ENCODE data around the gene DRD2.

Gene DRD2

GRCh38 chr11:113484223-113484622 is 9.0 kb upstream of the DRD2 start:
- DNase-seq (ENCODE audit: low spot score), result peak; percentile 53

DNA sequence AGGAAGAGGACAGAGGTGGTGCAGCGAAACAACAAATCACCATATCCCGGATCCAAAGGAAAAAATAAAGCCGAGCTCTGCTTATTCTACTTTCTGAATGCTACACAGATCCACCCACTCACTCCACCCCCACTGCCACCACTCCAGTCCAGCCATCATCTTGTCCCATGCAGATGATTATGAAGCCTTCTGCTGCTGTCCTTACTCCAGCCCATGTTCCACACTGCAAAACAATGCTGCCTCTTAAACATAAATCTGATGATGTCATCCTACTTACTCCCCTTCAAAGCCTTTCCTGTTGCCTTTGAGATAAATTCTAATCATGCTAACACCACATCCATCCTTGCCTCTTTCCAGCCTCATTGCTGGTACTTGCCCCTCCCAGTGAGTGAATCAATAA is 6.5 kb upstream of the DRD2 start:
- DNase-seq (ENCODE audit: low spot score), result no peak

DNA sequence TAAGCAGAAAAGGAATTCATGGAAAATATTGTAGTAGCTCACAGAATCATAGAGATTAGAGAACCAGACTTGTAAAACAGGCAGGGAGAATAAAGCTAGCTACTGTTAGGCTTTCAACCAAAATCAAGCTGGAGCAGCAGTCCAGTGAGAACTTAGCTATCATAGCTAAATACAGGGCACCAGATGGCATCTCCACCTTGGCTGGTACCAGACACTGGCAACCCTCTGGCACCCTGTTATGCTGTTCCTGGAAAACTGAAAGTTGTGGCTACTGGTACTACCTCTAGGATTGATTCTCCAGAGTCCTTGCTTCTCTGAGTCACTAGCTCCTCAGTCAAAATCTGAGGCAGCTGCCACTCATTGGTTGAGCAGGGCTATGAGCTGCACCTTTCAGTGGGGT is 6.0 kb upstream of the DRD2 start:
- DNase-seq (ENCODE audit: low spot score), result no peak

GRCh38 chr11:113477321-113477720 is 2.1 kb upstream of the DRD2 start:
- peak; percentile 63 for DNase-seq (ENCODE audit: low spot score)

DNA sequence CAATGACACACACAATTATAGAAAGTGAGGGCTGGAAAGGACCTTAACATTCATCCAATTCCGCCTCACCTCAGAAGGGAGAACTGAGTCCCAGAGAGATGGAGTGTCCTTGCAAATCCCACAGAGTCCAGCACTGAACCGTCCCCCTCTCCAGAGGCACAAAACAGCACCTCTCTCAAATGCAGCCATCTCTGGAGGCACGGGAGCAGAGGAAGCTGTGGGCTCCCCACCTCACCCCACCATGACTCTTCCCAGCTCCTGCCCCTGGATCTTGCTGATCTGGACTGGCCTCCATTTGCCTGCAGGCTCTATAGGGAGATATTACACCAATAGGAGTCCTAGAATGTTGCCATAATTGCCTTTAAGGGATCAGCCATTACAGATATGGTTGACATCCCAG is 1.4 kb upstream of the DRD2 start:
- DNase-seq (ENCODE audit: low spot score), result no peak

DNA sequence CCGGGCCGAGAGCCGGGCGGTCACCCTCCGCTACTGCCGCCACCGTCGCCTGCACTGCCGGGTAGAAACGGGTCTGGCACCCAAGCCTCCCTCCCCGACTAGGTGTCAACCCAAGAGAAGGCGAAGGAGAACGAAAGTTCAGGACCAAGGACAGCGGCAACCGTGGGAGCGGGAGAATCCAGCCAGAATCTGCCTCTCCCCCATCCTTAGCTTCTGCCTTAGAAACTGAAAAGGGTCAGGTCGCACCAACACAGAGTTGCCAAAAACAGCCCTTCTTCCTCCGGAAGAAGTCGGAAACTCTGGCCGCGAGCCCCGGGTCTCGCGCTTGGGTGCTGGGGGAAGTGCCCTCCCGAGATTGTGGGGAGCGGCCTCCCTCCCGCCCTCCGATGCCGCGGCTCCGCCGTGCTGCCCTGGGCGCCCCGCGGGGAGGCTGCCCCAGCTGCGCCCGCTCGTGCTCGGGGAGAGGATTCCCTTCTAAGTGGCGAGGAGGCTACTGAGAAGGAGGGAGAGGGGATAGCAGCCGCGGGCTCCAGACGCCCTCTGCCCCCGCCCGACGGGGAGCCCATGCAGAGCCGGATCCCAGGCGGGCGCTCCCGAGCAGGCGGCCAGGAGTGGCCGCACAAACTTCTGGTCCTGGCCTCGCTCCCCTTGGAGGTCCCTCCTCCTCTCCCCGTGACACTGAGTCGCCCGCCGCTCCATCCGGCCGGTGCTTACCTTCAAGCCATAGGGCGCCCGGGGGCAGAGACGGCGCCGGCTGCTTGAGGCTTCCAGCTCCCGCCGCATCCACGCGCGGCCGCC is 637 bp downstream of the DRD2 start:
- peak; percentile 73 for DNase-seq (ENCODE audit: low spot score)

- no peak for DNase-seq (ENCODE audit: low spot score)
These were observed 1.2 kb downstream of the DRD2 start for GRCh38 chr11:113473983-113474361.

DNA sequence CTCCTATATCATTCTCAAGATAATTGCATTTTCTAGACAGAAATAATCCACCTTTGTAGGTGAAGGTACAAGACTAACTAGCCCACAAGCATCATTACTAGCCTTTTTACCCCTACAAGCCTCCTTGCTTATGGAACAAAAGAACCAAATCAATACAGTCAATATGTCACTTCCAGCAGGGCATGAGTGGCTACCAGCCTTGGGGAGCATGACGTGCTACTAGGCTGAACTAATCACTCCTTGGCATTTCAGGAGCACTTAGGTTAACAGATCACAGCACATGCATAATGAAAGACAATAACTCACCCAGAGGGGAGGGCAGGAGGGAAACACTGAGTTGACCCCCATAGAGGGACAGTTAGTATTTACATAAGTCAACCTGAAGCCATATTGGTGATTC is 2.7 kb downstream of the DRD2 start:
- DNase-seq (ENCODE audit: low spot score), result no peak

- DNase-seq (ENCODE audit: low spot score), result peak; percentile 53
These were observed 5.0 kb downstream of the DRD2 start for GRCh38 chr11:113470233-113470632.

GRCh38 chr11:113468726-113469345 is 6.4 kb downstream of the DRD2 start:
- no peak for DNase-seq (ENCODE audit: low spot score)

DNA sequence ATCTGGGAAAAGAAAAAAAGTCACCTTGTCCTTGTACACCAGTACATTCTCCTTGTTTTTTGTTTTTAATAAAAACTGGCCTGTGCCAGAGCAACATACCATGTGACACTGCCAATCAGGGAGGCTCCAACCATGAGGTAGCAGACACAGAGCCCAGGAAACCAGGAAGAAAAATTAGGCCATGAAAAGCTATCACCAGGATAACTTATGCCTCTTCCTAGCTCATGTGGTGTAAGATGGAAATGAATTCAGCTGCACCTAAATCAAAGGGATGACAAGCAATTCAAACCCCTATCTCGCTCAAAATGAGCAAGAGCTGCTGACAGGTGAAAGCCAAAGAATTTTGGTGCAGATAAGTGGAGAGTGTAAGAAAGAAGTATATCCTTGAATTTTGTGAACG is 7.7 kb downstream of the DRD2 start:
- DNase-seq (ENCODE audit: low spot score), result no peak

GRCh38 chr11:113465786-113466185 is 9.4 kb downstream of the DRD2 start:
- no peak for DNase-seq (ENCODE audit: low spot score)

DNA sequence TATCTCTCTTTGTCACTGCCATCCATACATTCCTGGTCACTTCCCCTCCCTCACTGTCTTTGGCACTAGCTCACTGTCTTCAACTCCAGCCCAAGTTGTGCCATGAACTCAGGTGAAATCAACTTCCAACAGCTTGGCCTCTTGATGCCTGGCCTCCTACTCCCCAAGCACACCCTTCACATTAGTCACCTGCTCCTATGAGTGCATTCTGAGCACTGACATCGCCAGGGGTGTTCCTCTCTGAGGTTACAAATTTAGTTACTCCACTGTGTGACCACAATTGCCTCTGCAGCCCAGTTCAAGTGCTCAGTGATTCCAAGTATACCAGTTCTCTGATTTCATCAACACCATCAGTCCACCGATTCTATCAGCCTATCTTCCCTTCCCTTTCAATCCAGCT is 10.8 kb downstream of the DRD2 start:
- no peak for DNase-seq (ENCODE audit: low spot score)

- no peak for DNase-seq (ENCODE audit: low spot score)
These were observed 12.4 kb downstream of the DRD2 start for GRCh38 chr11:113462830-113463229.

- no peak for DNase-seq (ENCODE audit: low spot score)
These were observed 13.6 kb downstream of the DRD2 start for GRCh38 chr11:113461639-113462038.

DNA sequence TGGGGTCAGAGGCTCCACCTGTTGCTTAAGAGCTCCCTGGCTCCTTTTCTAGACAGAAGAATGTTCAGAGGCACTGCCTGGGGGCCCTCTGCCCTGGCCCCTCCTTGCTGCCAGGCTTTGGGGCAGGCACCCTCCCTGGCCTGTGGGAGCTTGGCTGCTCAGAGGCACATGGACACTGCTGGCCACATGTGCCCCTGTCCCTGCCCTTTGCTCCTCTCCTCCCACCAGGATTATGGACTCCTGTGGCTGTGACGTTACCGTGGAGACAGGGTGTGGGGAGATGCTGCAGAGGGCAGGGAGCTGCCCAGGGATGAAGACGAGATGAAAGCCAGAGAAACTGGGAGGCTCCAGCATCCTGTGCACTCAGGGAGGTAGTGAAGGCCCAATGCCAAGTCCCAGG is 14.7 kb downstream of the DRD2 start:
- no peak for DNase-seq (ENCODE audit: low spot score)

- DNase-seq (ENCODE audit: low spot score), result no peak
These were observed 17.0 kb downstream of the DRD2 start for GRCh38 chr11:113458189-113458588.

GRCh38 chr11:113457784-113458183 is 17.4 kb downstream of the DRD2 start:
- DNase-seq (ENCODE audit: low spot score), result no peak

DNA sequence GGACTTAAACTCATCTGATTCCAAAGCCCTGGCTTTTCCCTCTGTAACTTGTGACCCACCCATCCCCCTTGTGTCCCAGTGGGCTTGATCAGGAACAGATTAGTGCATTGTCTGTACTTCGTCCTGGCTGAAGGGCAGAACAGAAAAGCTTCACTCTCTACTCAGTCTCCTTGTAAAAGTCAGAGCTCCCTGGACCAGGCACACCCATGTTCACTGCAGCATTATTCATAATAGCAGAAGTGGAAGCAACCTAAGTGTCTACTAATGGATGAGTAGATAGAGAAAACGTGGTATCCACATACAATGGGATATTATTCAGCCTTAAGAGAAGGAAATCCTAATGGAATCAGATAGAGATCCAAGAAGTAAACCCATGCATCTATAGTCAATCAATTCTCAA is 20.7 kb downstream of the DRD2 start:
- DNase-seq (ENCODE audit: low spot score), result no peak

- no peak for DNase-seq (ENCODE audit: low spot score)
These were observed 25.5 kb downstream of the DRD2 start for GRCh38 chr11:113449743-113450142.

DNA sequence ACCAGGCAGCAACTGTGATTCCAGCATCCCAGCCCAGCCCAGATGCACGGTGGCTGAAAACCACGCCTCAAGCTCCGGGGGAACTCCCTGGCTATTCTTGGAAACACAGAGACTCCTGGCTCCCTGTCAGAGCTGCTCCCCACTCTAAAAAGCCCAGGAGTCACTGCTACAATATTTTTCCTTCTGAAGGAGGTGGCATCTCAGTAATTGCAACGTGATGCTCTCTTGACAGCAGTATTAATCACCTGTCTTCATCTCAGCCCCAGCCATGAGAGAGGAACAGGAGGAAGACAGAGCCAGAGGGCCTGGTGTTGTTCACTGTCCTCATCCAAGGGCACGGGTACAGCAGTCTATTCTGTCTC is 26.9 kb downstream of the DRD2 start:
- no peak for DNase-seq (ENCODE audit: low spot score)

DNA sequence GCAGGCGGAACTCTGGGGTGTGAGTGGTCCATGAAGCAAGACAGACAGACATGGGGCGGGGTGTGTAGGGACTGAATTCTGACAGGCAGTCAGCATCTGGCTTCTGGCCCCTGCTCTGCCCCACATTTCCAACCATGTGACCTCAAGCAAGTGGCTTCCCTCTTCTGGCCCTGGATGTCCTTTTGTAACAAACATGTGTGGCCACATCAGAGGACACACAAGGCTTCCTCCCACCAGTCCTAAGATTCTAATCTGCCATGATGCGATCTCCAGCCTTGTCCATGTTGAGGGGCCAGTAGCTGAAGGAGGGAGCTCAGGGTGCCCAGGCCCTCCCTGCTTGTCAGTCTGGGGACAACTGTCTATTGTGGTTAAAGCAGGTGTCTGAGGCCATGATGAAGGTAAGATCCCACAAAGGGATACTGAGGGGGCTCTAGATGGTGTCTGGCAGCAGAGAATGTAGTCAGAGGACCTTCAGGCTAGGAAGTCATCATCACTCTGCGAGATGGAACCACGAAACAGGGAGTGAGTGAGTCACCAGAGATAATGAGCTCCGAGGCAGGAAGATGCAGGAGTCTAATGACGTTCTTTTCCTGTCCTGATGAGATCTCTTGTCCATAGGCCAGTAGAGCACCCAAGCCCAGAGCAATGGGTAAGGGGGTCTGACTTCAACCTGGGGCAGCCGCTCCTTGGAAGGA is 27.4 kb downstream of the DRD2 start:
- no peak for DNase-seq (ENCODE audit: low spot score)

GRCh38 chr11:113446938-113447337 is 28.3 kb downstream of the DRD2 start:
- no peak for DNase-seq (ENCODE audit: low spot score)

All from D341Med (cell line).